ENCODE data around the gene CHGA. TPM values are rescaled to one million over a fixed set of nuclear protein-coding genes. Genes with fewer than 3 reads are reported as not detected.

Gene CHGA
- total and polyA plus RNA-seq, 2 of the 13 experiments (the other 11 are each of a cell fraction or from before 2014, with no cell fraction given): not detected

GRCh38 chr14:92897922-92898565 is 24.9 kb upstream of the CHGA start:
- intact Hi-C loops (cut with micrococcal nuclease; ENCODE audit: unreplicated experiment): no loop called here

GRCh38 chr14:92898566-92899131 is 24.3 kb upstream of the CHGA start:
- no peaks in the 10 kb centered on the region for H4K20me1 ChIP-seq (ENCODE audit: insufficient read depth, low read length)
- ATAC-seq (no peak), FAIRE-seq (no peak), DNase-seq (ENCODE audit: low spot score) (no peak)
- no TSS peak for BruUV-seq (replicated peaks)
- no peak overlapping the region for H3K4me2 ChIP-seq (ENCODE audit: low read depth, low read length)
- POLR2A ChIA-PET: no interaction called here
- H2AFZ ChIP-seq (ENCODE audit: low read length): no peak overlapping the region
- intact Hi-C loops (cut with micrococcal nuclease; ENCODE audit: unreplicated experiment): no loop called here
- peaks cover 1 to 16% of the 10 kb centered on the region in 2 experiments; a peak in 4 of 5 replicates for H3K27me3 ChIP-seq (ENCODE audit: control insufficient read depth in 1 of 2, insufficient read depth in 2 of 2, low read length in 2 of 2)
- no peak overlapping the region for H3K9ac ChIP-seq (ENCODE audit: insufficient read depth, low read depth, low read length)
- H3K79me2 ChIP-seq (ENCODE audit: insufficient read depth, low read length): no peaks in the 10 kb centered on the region
- H3K36me3 ChIP-seq (replicated peaks in 1 of 2; ENCODE audit: control insufficient read depth in 1 of 2, insufficient read depth in 2 of 2, low read length in 2 of 2): no peaks in the 10 kb centered on the region
- no peak overlapping the region for H3K4me3 ChIP-seq (replicated peaks in 1 of 3; ENCODE audit: insufficient read depth in 1 of 3, low read depth in 2 of 3, low read length in 3 of 3)
- H3K27ac ChIP-seq (ENCODE audit: extremely low read length, insufficient read depth, low read length): no peak overlapping the region
- CTCF ChIA-PET (ENCODE audit: low intra/inter-chr PET ratio, low total read pairs): no interaction called here
- 13% methylated on average over 9 of the region's 9 CpGs for WGBS (ENCODE audit: low lambda C conversion rate)
- no peak for TF ChIP-seq TBP (CRISPR knock-in tag; IDR thresholded peaks at IDR 0.05)
- H3K9me3 ChIP-seq (ENCODE audit: low read length): no peaks in the 10 kb centered on the region
- in situ Hi-C loops (cut with HindIII; ENCODE audit: extremely low pct_ligation_motif_present, low pct_unique_long_range_greater_than_20kb): no loop called here
- peaks cover 15% of the 10 kb centered on the region for H3K4me1 ChIP-seq (ENCODE audit: insufficient read depth, low read length)

More at GRCh38 chr14:92897922-92898565, 24.9 kb upstream of the CHGA start:
- peaks cover 9% of the 10 kb centered on the region for H3K4me1 ChIP-seq (ENCODE audit: insufficient read depth, low read length)
- H3K27ac ChIP-seq (ENCODE audit: extremely low read length, insufficient read depth, low read length): no peak overlapping the region
- no peak for TF ChIP-seq KAT2B (IDR thresholded peaks at IDR 0.05; ENCODE audit: borderline replicate concordance, low read depth, low read length)
- peak; percentile 67 for TF ChIP-seq ZNF768 (CRISPR knock-in tag; IDR thresholded peaks at IDR 0.05)
- no peak for TF ChIP-seq POGZ (CRISPR knock-in tag; IDR thresholded peaks at IDR 0.05)
- no peak overlapping the region for H2AFZ ChIP-seq (ENCODE audit: low read length)
- FAIRE-seq (no peak), ATAC-seq (no peak), DNase-seq (ENCODE audit: low spot score) (no peak)
- no peaks in the 10 kb centered on the region for H3K79me2 ChIP-seq (ENCODE audit: insufficient read depth, low read length)
- no peaks in the 10 kb centered on the region for H3K36me3 ChIP-seq (replicated peaks in 1 of 2; ENCODE audit: control insufficient read depth in 1 of 2, insufficient read depth in 2 of 2, low read length in 2 of 2)
- H3K27me3 ChIP-seq (ENCODE audit: control insufficient read depth in 1 of 2, insufficient read depth in 2 of 2, low read length in 2 of 2): peaks cover 1 to 9% of the 10 kb centered on the region in 2 experiments; a peak in 3 of 5 replicates
- ChIA-PET CTCF (ENCODE audit: low intra/inter-chr PET ratio, low total read pairs) (no interaction called here), POLR2A (no interaction called here)
- peaks cover 5% of the 10 kb centered on the region for H3K9me3 ChIP-seq (ENCODE audit: low read length)
- 54% methylated on average over 5 of the region's 5 CpGs for WGBS (ENCODE audit: low lambda C conversion rate)
- no peaks in the 10 kb centered on the region for H4K20me1 ChIP-seq (ENCODE audit: insufficient read depth, low read length)
- in situ Hi-C loops (cut with HindIII; ENCODE audit: extremely low pct_ligation_motif_present, low pct_unique_long_range_greater_than_20kb): no loop called here
- H3K4me2 ChIP-seq (ENCODE audit: low read depth, low read length): no peak overlapping the region
- H3K4me3 ChIP-seq (replicated peaks in 1 of 3; ENCODE audit: insufficient read depth in 1 of 3, low read depth in 2 of 3, low read length in 3 of 3): no peak overlapping the region
- no peak overlapping the region for H3K9ac ChIP-seq (ENCODE audit: insufficient read depth, low read depth, low read length)
- no TSS peak for BruUV-seq (replicated peaks)
